Urinary bladder (tissue), 4 donors: ENCODE results near the gene PDE6B. TPM values are rescaled to one million over a fixed set of nuclear protein-coding genes. Genes with fewer than 3 reads are reported as not detected.

ENCODE experiments used
- DNase-seq: peaks from one replicate; pipeline ENCODE4 v3.0.0-alpha.2; 2015; ENCODE audit errors: extremely low spot score
- H3K27ac ChIP-seq: one replicate; pipeline ENCODE4 v1.5.1; 2013; ENCODE audit warnings: low read depth, mild to moderate bottlenecking, moderate library complexity
- H3K36me3 ChIP-seq: one replicate; pipeline ENCODE4 v1.6.1; 2013; ENCODE audit warnings: mild to moderate bottlenecking, moderate library complexity; ENCODE audit not compliant: insufficient read depth
- H3K4me1 ChIP-seq: one replicate; pipeline ENCODE4 v1.6.1; 2013; ENCODE audit warnings: mild to moderate bottlenecking, moderate library complexity; ENCODE audit not compliant: insufficient read depth
- H3K4me3 ChIP-seq: one replicate; pipeline ENCODE4 v1.5.1; 2013; ENCODE audit warnings: low read depth, low read length
- WGBS: extraction: QIAGEN DNeasy Blood & Tissue Kit; methylation state at CpG from one replicate; pipeline ENCODE4 v1.1.7; 2013; 5-methylcytosine and 5-hydroxymethylcytosine counted together
- polyA plus RNA-seq: library from polyadenylated mRNA; stranded (reverse); fragments of 200-250 nt; gene quantifications from one replicate; pipeline ENCODE4 v1.2.3, GENCODE V29; 2013
- total RNA-seq: library from RNA; depleted of rRNA; stranded (reverse); fragments of >200 nt; gene quantifications from one replicate; pipeline ENCODE4 v1.2.3, GENCODE V29; 2014
- donor health status: healthy with polysubstance abuse.
- donor health status: healthy.

The PDE6B gene
- total and polyA plus RNA-seq, 2 donors, result 4.1 to 6.2 TPM

- Histone ChIP-seq H3K4me1 (peaks cover 6% of the 10 kb centered on the region), H3K36me3 (no peaks in the 10 kb centered on the region), H3K4me3 (no peak overlapping the region), H3K27ac (no peak overlapping the region)
- DNase-seq, result no peak
- WGBS, result 98% methylated on average over 6 of the region's 6 CpGs
Measured at GRCh38 chr4:709348-709747, 84.0 kb downstream of the PDE6B start.

GRCh38 chr4:710116-710515 lies 84.7 kb downstream of the PDE6B start:
- no peak overlapping the region for H3K27ac ChIP-seq
- 77% methylated on average over 9 of the region's 9 CpGs for WGBS
- DNase-seq, result no peak
- H3K36me3 ChIP-seq, result no peaks in the 10 kb centered on the region
- no peak overlapping the region for H3K4me3 ChIP-seq
- H3K4me1 ChIP-seq, result peaks cover 6% of the 10 kb centered on the region

DNA sequence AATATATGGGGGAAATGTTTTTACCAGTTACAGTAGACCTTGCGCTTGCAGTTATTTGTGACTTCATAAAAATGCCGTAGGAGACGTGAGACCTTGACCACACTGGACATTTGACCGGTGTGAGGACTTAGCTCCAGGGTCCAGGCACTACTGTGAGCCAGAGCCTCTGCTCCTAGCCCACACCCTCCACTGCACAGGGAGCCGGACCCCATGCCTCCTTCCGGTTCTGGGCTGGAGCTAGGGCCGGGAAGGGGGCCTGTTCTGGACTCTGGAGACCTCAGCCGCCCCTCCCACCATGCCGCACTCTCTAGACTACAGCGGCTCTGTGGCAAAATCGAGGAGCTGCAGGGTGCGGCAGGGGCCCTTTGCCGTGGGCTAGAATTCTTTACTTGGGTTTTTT lies 85.5 kb downstream of the PDE6B start:
- H3K4me3 ChIP-seq, result no peak overlapping the region
- 86% methylated on average over 13 of the region's 13 CpGs for WGBS
- no peak overlapping the region for H3K27ac ChIP-seq
- peaks cover 6% of the 10 kb centered on the region for H3K4me1 ChIP-seq
- DNase-seq, result no peak
- H3K36me3 ChIP-seq, result no peaks in the 10 kb centered on the region

- DNase-seq, result no peak
- Histone ChIP-seq H3K4me1 (peaks cover 5% of the 10 kb centered on the region), H3K36me3 (no peaks in the 10 kb centered on the region), H3K27ac (no peak overlapping the region), H3K4me3 (no peak overlapping the region)
- 70% methylated on average over 3 of the region's 3 CpGs for WGBS
Measured at GRCh38 chr4:712093-712492, 86.7 kb downstream of the PDE6B start.

DNA sequence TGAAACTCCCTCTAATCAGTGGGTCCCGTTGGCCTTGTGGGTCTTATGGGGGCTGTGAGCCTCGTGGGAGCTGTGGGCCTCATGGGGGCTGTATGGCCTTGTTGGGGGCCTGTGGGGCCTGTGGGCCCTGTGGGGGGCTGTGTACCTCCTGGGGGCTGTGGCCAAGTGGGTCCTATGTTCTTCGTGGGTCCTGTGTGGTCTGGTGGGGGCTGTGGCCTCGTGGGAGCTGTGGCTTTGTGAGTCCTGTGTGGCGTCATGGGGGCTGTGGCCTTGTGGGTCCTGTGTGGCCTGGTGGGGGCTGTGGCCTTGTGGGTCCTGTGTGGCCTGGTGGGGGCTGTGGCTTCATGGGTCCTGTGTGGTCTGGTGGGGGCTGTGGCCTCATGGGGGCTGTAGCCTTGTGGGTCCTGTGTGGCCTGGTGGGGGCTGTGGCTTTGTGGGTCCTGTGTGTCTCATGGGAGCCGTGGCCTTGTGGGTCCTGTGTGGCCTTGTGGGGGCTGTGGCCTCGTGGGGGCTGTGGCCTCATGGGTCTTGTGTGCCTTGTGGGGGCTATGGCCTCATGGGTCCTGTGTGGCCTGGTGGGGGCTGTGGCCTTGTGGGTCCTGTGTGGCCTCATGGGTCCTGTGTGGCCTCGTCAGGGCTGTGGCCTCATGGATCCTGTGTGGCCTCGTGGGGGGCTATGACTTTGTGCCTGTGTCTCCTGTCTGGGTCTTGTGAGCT lies 87.7 kb downstream of the PDE6B start:
- peaks cover 4% of the 10 kb centered on the region for H3K4me1 ChIP-seq
- 86% methylated on average over 9 of the region's 9 CpGs for WGBS
- DNase-seq, result no peak
- H3K36me3 ChIP-seq, result no peaks in the 10 kb centered on the region
- H3K27ac ChIP-seq, result no peak overlapping the region
- no peak overlapping the region for H3K4me3 ChIP-seq

GRCh38 chr4:714087-714486 lies 88.7 kb downstream of the PDE6B start:
- WGBS, result 92% methylated on average over 18 of the region's 18 CpGs

DNA sequence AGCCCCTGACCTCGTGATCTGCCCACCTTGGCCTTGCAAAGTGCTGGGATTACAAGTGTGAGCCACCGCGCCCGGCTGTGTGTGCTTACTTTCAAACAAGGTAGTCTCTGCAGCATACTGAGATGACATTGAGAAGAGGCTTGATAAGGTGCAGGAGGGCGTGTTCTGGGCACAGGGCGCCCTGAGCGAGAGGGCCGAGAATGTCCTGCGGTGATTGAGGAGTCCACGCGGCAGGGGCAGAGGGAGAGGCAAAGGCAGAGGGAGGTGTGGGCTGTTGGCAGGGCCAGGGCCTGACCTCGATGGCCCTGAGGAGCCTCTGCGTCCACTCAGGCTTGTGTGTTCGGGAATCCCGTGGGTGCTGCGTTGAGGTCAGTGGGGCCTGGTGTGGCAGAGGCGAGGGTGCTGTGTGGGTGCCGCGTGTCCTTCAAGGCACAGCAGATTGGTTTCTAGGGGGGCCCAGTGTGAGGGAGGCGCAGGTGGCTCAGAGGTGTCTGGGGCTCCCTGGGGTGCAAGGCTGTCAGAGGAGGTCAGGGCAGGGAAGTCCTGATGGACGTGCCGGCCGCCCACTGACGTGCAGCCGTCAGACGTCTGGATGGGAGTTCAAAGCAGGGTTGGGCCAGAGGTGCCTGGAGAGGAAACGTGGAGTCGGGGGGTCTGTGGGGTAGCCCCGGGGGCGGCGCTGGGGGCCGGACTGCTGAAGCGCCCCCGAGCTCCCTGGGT lies 92.4 kb downstream of the PDE6B start:
- Histone ChIP-seq H3K27ac (no peak overlapping the region), H3K4me1 (no peaks in the 10 kb centered on the region), H3K36me3 (no peaks in the 10 kb centered on the region), H3K4me3 (no peak overlapping the region)
- DNase-seq, result no peak
- WGBS, result 86% methylated on average over 34 of the region's 34 CpGs

More at GRCh38 chr4:714087-714486, 88.7 kb downstream of the PDE6B start:
- Histone ChIP-seq H3K27ac (no peak overlapping the region), H3K4me1 (no peaks in the 10 kb centered on the region), H3K36me3 (no peaks in the 10 kb centered on the region), H3K4me3 (no peak overlapping the region)
- DNase-seq, result no peak

- Histone ChIP-seq H3K4me1 (no peaks in the 10 kb centered on the region), H3K36me3 (no peaks in the 10 kb centered on the region), H3K27ac (no peak overlapping the region), H3K4me3 (no peak overlapping the region)
- WGBS, result 78% methylated on average over 8 of the region's 8 CpGs
- DNase-seq, result no peak
Measured at GRCh38 chr4:718460-718859, 93.1 kb downstream of the PDE6B start.

Other genes with a start within 250 kb of the PDE6B start
- gene ZNF721, start 126.4 kb upstream of the PDE6B start, total RNA-seq, result 56.5 TPM
- gene ZNF721, start 126.4 kb upstream of the PDE6B start, polyA plus RNA-seq, result 12.4 TPM
- 38.8 TPM for gene PIGG, start 126.4 kb upstream of the PDE6B start, total RNA-seq
- gene PIGG, start 126.4 kb upstream of the PDE6B start, polyA plus RNA-seq, result 35.9 TPM
- gene TMEM271, start 49.3 kb upstream of the PDE6B start, total RNA-seq, result 0.21 TPM
- gene TMEM271, start 49.3 kb upstream of the PDE6B start, polyA plus RNA-seq, result not detected
- 160 TPM for gene ATP5ME, start 48.7 kb downstream of the PDE6B start, total RNA-seq
- 430 TPM for gene ATP5ME, start 48.7 kb downstream of the PDE6B start, polyA plus RNA-seq
- 11.8 TPM for gene MYL5, start 49.0 kb downstream of the PDE6B start, total RNA-seq
- gene MYL5, start 49.0 kb downstream of the PDE6B start, polyA plus RNA-seq, result 7.1 TPM
- 2.1 TPM for gene SLC49A3, start 63.6 kb downstream of the PDE6B start, total RNA-seq
- 7.9 TPM for gene SLC49A3, start 63.6 kb downstream of the PDE6B start, polyA plus RNA-seq
- 52.6 TPM for gene PCGF3, start 80.3 kb downstream of the PDE6B start, total RNA-seq
- 36.1 TPM for gene PCGF3, start 80.3 kb downstream of the PDE6B start, polyA plus RNA-seq
- gene CPLX1, start 200.6 kb downstream of the PDE6B start, total RNA-seq, result 0.48 TPM
- 3.6 TPM for gene CPLX1, start 200.6 kb downstream of the PDE6B start, polyA plus RNA-seq